ENCODE data around the gene SAMMSON. TPM values are rescaled to one million over a fixed set of nuclear protein-coding genes. Genes with fewer than 3 reads are reported as not detected.

Gene SAMMSON
- total RNA-seq, 2 donors from 2014 or later = 0.42 TPM; not detected in 1

DNA sequence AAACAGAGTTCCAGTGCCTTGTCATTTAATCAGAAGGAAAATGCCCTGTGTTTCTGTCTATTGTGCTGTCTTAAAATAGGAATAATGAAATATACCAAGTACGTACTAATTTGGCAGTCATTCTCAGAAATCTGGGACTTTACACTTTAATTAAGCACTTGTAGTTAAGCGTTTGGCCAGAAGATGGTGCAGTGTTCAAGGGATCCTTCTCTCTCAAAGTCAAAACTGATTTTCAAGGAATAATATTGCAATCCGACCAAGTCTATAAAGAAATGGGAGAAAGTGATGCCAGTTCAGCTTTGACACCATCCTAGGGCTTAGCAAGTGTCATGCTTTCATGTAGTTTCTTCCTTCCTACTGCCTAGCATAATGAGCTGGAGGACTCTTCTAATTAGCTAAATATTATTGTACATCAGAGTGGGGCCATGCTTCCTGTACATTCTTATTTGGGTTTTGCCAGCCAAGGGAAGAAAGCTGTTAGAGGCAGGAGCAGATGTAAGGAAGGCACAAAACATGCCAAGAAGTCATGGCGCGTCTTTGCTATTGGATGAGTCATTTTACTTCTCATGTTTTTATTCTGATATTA, 64.8 kb downstream of the SAMMSON start:
- Mint-ChIP-seq H3K27ac (no peak overlapping the region), H3K4me1 (peaks cover 29% of the 10 kb centered on the region), H3K27me3 (ENCODE audit: insufficient read depth) (no peaks in the 10 kb centered on the region), H3K36me3 (ENCODE audit: low read depth) (no peaks in the 10 kb centered on the region), H3K9me3 (no peaks in the 10 kb centered on the region), H3K4me3 (no peak overlapping the region)
- no peaks in the 10 kb centered on the region for H3K9me3 ChIP-seq (ENCODE audit: control insufficient read depth, low read length)
- H3K36me3 ChIP-seq (ENCODE audit: control insufficient read depth, insufficient read depth, low read length) = no peaks in the 10 kb centered on the region
- DNase-seq = no peak
- TF ChIP-seq, protein P1, sequence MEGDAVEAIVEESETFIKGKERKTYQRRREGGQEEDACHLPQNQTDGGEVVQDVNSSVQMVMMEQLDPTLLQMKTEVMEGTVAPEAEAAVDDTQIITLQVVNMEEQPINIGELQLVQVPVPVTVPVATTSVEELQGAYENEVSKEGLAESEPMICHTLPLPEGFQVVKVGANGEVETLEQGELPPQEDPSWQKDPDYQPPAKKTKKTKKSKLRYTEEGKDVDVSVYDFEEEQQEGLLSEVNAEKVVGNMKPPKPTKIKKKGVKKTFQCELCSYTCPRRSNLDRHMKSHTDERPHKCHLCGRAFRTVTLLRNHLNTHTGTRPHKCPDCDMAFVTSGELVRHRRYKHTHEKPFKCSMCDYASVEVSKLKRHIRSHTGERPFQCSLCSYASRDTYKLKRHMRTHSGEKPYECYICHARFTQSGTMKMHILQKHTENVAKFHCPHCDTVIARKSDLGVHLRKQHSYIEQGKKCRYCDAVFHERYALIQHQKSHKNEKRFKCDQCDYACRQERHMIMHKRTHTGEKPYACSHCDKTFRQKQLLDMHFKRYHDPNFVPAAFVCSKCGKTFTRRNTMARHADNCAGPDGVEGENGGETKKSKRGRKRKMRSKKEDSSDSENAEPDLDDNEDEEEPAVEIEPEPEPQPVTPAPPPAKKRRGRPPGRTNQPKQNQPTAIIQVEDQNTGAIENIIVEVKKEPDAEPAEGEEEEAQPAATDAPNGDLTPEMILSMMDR (conservative IDR thresholded peaks at IDR 0.05) = peak; percentile 88
- no peaks in the 10 kb centered on the region for H3K4me1 ChIP-seq (ENCODE audit: control insufficient read depth, insufficient read depth, low read length)
- 13 to 56% methylated on average over 2 to 5 of the region's 5 CpGs for WGBS, 2 experiments (ENCODE audit: insufficient coverage in 1 of 2, insufficient read length in 1 of 2)
- no peak overlapping the region for H3K9ac ChIP-seq (ENCODE audit: extremely low read depth, low read length, poor library complexity, severe bottlenecking)
- H3K4me3 ChIP-seq (ENCODE audit: low read length) = no peak overlapping the region
- H3K27me3 ChIP-seq (ENCODE audit: control insufficient read depth, insufficient read depth, low read length, poor library complexity, severe bottlenecking) = no peaks in the 10 kb centered on the region
- no peak overlapping the region for H3K27ac ChIP-seq (ENCODE audit: low read depth, low read length)

DNA sequence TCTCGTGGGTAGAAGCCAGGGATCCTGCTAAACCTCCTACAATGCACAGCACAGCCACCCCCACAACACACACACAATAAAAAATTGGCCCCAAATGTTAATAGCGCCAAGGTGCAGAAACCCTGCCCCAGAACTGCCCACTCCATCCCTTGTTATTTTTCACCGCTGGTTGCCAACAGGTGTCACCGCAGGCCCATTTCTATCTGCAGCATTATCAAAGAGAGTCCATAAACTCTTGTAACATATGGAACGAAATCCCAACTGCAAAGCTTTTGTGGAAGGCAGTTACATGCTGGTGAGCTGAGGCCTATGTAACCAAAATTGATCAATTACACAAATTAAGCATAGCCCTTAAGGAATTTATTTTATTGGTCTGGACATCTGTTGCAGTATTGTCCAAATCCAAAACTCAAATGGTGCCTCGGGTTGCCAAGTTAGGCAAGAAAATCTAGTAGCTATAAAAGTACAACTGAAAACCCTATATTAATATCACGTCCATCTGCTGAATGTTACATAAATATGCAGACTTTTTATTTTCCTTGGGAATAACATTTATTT, 66.2 kb downstream of the SAMMSON start:
- WGBS, 2 experiments (ENCODE audit: insufficient coverage in 1 of 2, insufficient read length in 1 of 2) = 57 to 60% methylated on average over 4 to 7 of the region's 7 CpGs
- TF ChIP-seq, protein P1 (conservative IDR thresholded peaks at IDR 0.05) = peak; percentile 76
- H3K27ac Mint-ChIP-seq = no peak overlapping the region
- DNase-seq = peak; percentile 80
- H3K27me3 ChIP-seq (ENCODE audit: control insufficient read depth, insufficient read depth, low read length, poor library complexity, severe bottlenecking) = no peaks in the 10 kb centered on the region
- H3K36me3 Mint-ChIP-seq (ENCODE audit: low read depth) = no peaks in the 10 kb centered on the region
- no peaks in the 10 kb centered on the region for H3K36me3 ChIP-seq (ENCODE audit: control insufficient read depth, insufficient read depth, low read length)
- H3K4me1 ChIP-seq (ENCODE audit: control insufficient read depth, insufficient read depth, low read length) = peaks cover 3% of the 10 kb centered on the region
- H3K4me1 Mint-ChIP-seq = peaks cover 34% of the 10 kb centered on the region
- H3K4me3 Mint-ChIP-seq = no peak overlapping the region
- no peaks in the 10 kb centered on the region for H3K27me3 Mint-ChIP-seq (ENCODE audit: insufficient read depth)
- no peak overlapping the region for H3K9ac ChIP-seq (ENCODE audit: extremely low read depth, low read length, poor library complexity, severe bottlenecking)
- no peak overlapping the region for H3K27ac ChIP-seq (ENCODE audit: low read depth, low read length)
- no peaks in the 10 kb centered on the region for H3K9me3 ChIP-seq (ENCODE audit: control insufficient read depth, low read length)
- no peak overlapping the region for H3K4me3 ChIP-seq (ENCODE audit: low read length)
- H3K9me3 Mint-ChIP-seq = no peaks in the 10 kb centered on the region

DNA sequence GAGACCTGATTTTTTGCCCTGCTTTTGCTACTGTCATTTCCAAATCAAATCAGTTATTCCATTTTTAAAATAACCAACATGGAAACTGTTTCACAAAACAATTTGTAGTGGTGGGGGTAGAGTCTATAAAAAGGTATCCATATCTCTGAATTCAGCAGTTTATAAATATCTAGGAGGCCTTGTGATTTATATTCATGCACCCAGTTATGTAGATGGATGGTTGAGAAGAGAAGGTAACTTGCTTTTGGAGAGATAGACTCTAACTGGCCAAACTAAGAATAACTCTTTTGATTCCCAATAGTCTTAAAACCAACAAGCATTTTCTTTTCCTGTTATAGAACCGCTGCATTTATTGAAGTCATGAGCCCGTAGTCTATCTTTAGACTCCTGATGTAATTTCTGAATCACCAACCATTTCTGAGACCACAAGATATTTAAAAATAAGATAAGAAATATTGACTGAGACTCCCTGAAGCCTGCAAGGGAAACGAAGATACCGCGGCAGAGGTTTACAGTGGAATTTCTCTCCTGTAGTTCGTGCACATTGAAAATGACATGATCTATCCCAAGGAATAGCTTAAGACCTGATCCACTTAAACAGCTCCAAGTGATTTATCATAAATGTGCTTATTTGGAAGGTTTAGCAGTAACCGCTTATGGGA, 68.5 kb downstream of the SAMMSON start:
- Histone ChIP-seq H3K4me3 (ENCODE audit: low read length) (no peak overlapping the region), H3K4me1 (ENCODE audit: control insufficient read depth, insufficient read depth, low read length) (peaks cover 7% of the 10 kb centered on the region), H3K9me3 (ENCODE audit: control insufficient read depth, low read length) (no peaks in the 10 kb centered on the region), H3K9ac (ENCODE audit: extremely low read depth, low read length, poor library complexity, severe bottlenecking) (no peak overlapping the region), H3K27ac (ENCODE audit: low read depth, low read length) (no peak overlapping the region), H3K36me3 (ENCODE audit: control insufficient read depth, insufficient read depth, low read length) (no peaks in the 10 kb centered on the region), H3K27me3 (ENCODE audit: control insufficient read depth, insufficient read depth, low read length, poor library complexity, severe bottlenecking) (no peaks in the 10 kb centered on the region)
- no peak for DNase-seq
- no peak overlapping the region for H3K27ac Mint-ChIP-seq
- H3K4me3 Mint-ChIP-seq = no peak overlapping the region
- no peaks in the 10 kb centered on the region for H3K27me3 Mint-ChIP-seq (ENCODE audit: insufficient read depth)
- no peaks in the 10 kb centered on the region for H3K9me3 Mint-ChIP-seq
- 94 to 100% methylated on average over 5 to 7 of the region's 7 CpGs for WGBS, 2 experiments (ENCODE audit: insufficient coverage in 1 of 2, insufficient read length in 1 of 2)
- H3K4me1 Mint-ChIP-seq = peaks cover 51% of the 10 kb centered on the region
- no peaks in the 10 kb centered on the region for H3K36me3 Mint-ChIP-seq (ENCODE audit: low read depth)
- TF ChIP-seq, protein P1 (conservative IDR thresholded peaks at IDR 0.05) = no peak
